Right ventricle myocardium superior (tissue), 1 donor: ENCODE data around the gene FOXP4. TPM values are rescaled to one million over a fixed set of nuclear protein-coding genes. Genes with fewer than 3 reads are reported as not detected.

Experiments used
- ATAC-seq: fragments of 200-7000 bp; cut with Tn5 transposase; one replicate; pipeline ENCODE4 v1.9.1; 2020; ENCODE audit warnings: mild to moderate bottlenecking; ENCODE audit not compliant: poor library complexity
- DNase-seq: peaks from one replicate; pipeline ENCODE4 v3.0.0-alpha.2; 2020
- intact Hi-C: fragments of 100-400 bp; cut with DNase I; formaldehyde crosslinking; loops from one replicate; pipeline ENCODE4 v1.11.2; 2022
- total RNA-seq: library from RNA; stranded (reverse); fragmentation: NEBNext Ultra II Directional; extraction: Animal tissue kit (Norgen Biotek cat#: 25700); gene quantifications from one replicate; pipeline ENCODE4 v1.2.1, GENCODE V29; 2021
- donor health status: DM: no; HTN: yes; CAD: no; lungs with severe emphysema.

Gene FOXP4
- total RNA-seq, 1 donor from 2014 or later = 14.4 TPM

- ATAC-seq (no peak), DNase-seq (no peak)
- intact Hi-C loops = loop anchor here (5.0 kb wide), 2 partner anchors 128 to 223 kb away; no protein-coding TSS in a partner anchor
Observed at GRCh38 chr6:41589636-41590622, 43.7 kb downstream of the FOXP4 start.

- intact Hi-C loops = loop anchor here (5.0 kb wide), 2 partner anchors 129 to 224 kb away; no protein-coding TSS in a partner anchor
- ATAC-seq = no peak
- DNase-seq = no peak
Observed at GRCh38 chr6:41591122-41591521, 44.9 kb downstream of the FOXP4 start.

GRCh38 chr6:41591859-41592502, 45.8 kb downstream of the FOXP4 start:
- DNase-seq = peak; percentile 75
- ATAC-seq = peak; percentile 83
- intact Hi-C loops = loop anchor here (5.0 kb wide), 2 partner anchors 130 to 225 kb away; no protein-coding TSS in a partner anchor

GRCh38 chr6:41593406-41593805, 47.2 kb downstream of the FOXP4 start:
- intact Hi-C loops = loop anchor here (5.0 kb wide), 2 partner anchors 131 to 226 kb away; no protein-coding TSS in a partner anchor
- no peak for DNase-seq
- ATAC-seq = no peak

GRCh38 chr6:41593839-41594238, 47.7 kb downstream of the FOXP4 start:
- intact Hi-C loops = loop anchor here (5.0 kb wide), 2 partner anchors 132 to 227 kb away; no protein-coding TSS in a partner anchor
- no peak for DNase-seq
- ATAC-seq = no peak

- DNase-seq = no peak
- intact Hi-C loops = loop anchor here (5.0 kb wide), 2 partner anchors 132 to 227 kb away; no protein-coding TSS in a partner anchor
Observed at GRCh38 chr6:41594326-41594725, 48.1 kb downstream of the FOXP4 start.

GRCh38 chr6:41594766-41595165, 48.6 kb downstream of the FOXP4 start:
- DNase-seq = no peak
- ATAC-seq = no peak
- intact Hi-C loops = loop anchor here (5.0 kb wide), 2 partner anchors 132 to 227 kb away; no protein-coding TSS in a partner anchor

More at GRCh38 chr6:41594326-41594725, 48.1 kb downstream of the FOXP4 start:
- no peak for ATAC-seq

GRCh38 chr6:41595166-41595565, 49.0 kb downstream of the FOXP4 start:
- DNase-seq (no peak), ATAC-seq (no peak)
- intact Hi-C loops = no loop called here

- ATAC-seq = no peak
- DNase-seq = no peak
- intact Hi-C loops = no loop called here
Observed at GRCh38 chr6:41596096-41596685, 50.0 kb downstream of the FOXP4 start.

GRCh38 chr6:41596807-41597206, 50.6 kb downstream of the FOXP4 start:
- DNase-seq = no peak
- ATAC-seq = no peak
- intact Hi-C loops = no loop called here

- DNase-seq (no peak), ATAC-seq (no peak)
- intact Hi-C loops = no loop called here
Observed at GRCh38 chr6:41597246-41598000, 51.2 kb downstream of the FOXP4 start.

- intact Hi-C loops = no loop called here
- DNase-seq = no peak
- no peak for ATAC-seq
Observed at GRCh38 chr6:41598670-41599014, 52.5 kb downstream of the FOXP4 start.

- DNase-seq (no peak), ATAC-seq (no peak)
Observed at GRCh38 chr6:41599015-41599851, 53.1 kb downstream of the FOXP4 start.

GRCh38 chr6:41599852-41600445, 53.8 kb downstream of the FOXP4 start:
- no peak for DNase-seq
- intact Hi-C loops = loop anchor here (10.0 kb wide), 1 partner anchor 175 kb away; the partner anchor contains the start of gene FRS3
- ATAC-seq = no peak

More at GRCh38 chr6:41599015-41599851, 53.1 kb downstream of the FOXP4 start:
- intact Hi-C loops = no loop called here

- intact Hi-C loops = loop anchor here (10.0 kb wide), 1 partner anchor 174 kb away; the partner anchor contains the start of gene FRS3
Observed at GRCh38 chr6:41600499-41601247, 54.5 kb downstream of the FOXP4 start.

GRCh38 chr6:41601248-41601549, 55.0 kb downstream of the FOXP4 start:
- no peak for DNase-seq
- no peak for ATAC-seq
- intact Hi-C loops = loop anchor here (10.0 kb wide), 1 partner anchor 174 kb away; the partner anchor contains the start of gene FRS3

More at GRCh38 chr6:41600499-41601247, 54.5 kb downstream of the FOXP4 start:
- no peak for DNase-seq
- no peak for ATAC-seq
